Mesothelial cell of epicardium (in vitro differentiated cells): ENCODE data around the gene CLP1. TPM values are rescaled to one million over a fixed set of nuclear protein-coding genes. Genes with fewer than 3 reads are reported as not detected.
A peak's percentile ranks its signal among the peaks of the same experiment; 100 is the strongest.

ENCODE experiments used
- DNase-seq, 2 experiments: peaks; one replicate each; pipeline ENCODE4 v3.0.0; 2021; ENCODE audit warnings: low spot score in 2 of 2; ENCODE audit not compliant: unreplicated experiment in 2 of 2
- H3K27ac Mint-ChIP-seq: 2 replicates; pipeline ENCODE4 v1.8.0; 2021; ENCODE audit warnings: mixed read lengths
- H3K27me3 Mint-ChIP-seq: 2 replicates; pipeline ENCODE4 v1.8.0; 2021; ENCODE audit warnings: low read depth, mixed read lengths
- H3K36me3 Mint-ChIP-seq: 2 replicates; pipeline ENCODE4 v1.8.0; 2021; ENCODE audit warnings: mixed read lengths
- H3K4me1 Mint-ChIP-seq: 2 replicates; pipeline ENCODE4 v1.8.0; 2021; ENCODE audit warnings: mixed read lengths
- H3K4me3 Mint-ChIP-seq: 2 replicates; pipeline ENCODE4 v1.8.0; 2021; ENCODE audit warnings: mild to moderate bottlenecking, moderate library complexity, mixed read lengths
- H3K9me3 Mint-ChIP-seq: 2 replicates; pipeline ENCODE4 v1.8.0; 2021; ENCODE audit warnings: mixed read lengths
- CTCF ChIP-seq: fragments of 200-600 bp; sonication (generic); IDR thresholded peaks from one replicate; pipeline ENCODE4 v1.5.0; 2021; ENCODE audit warnings: antibody characterized with exemption; ENCODE audit not compliant: unreplicated experiment
- total RNA-seq: library from RNA; stranded (reverse); gene quantifications from 3 replicates; pipeline ENCODE4 v1.2.1, GENCODE V29; 2021

The CLP1 gene
- total RNA-seq, 1 donor from 2014 or later, result 19.5 TPM

GRCh38 chr11:57667736-57668433, 10.3 kb downstream of the CLP1 start, which contains the start of gene ZDHHC5:
Gene ZDHHC5 (plus strand): TSS chr11:57668114. CDS start chr11:57673091, 4,977 bp downstream.
- Mint-ChIP-seq H3K27ac (peak within 1 kb of the TSS; percentile 100), H3K9me3 (no peaks in the 10 kb centered on the region), H3K4me3 (peak within 1 kb of the TSS; percentile 91), H3K27me3 (no peaks in the 10 kb centered on the region), H3K4me1 (peaks cover 20% of the 10 kb centered on the region), H3K36me3 (peaks cover 8% of the 10 kb centered on the region)
- DNase-seq, result peak; percentile 97 to 98
- peak; percentile 65 for TF ChIP-seq CTCF

- TF ChIP-seq CTCF, result no peak
- Mint-ChIP-seq H3K36me3 (peaks cover 12% of the 10 kb centered on the region), H3K27ac (peak overlapping the region; percentile 100), H3K4me3 (peak overlapping the region; percentile 91), H3K9me3 (no peaks in the 10 kb centered on the region), H3K4me1 (peaks cover 20% of the 10 kb centered on the region), H3K27me3 (no peaks in the 10 kb centered on the region)
- DNase-seq, result peak in 1 of 2 experiments; percentile 68
Measured at GRCh38 chr11:57668434-57668782, 10.8 kb downstream of the CLP1 start.

- peak overlapping the region; percentile 17 for H3K27ac Mint-ChIP-seq
- H3K9me3 Mint-ChIP-seq, result no peaks in the 10 kb centered on the region
- TF ChIP-seq CTCF, result no peak
- DNase-seq, result no peak
- no peak overlapping the region for H3K4me3 Mint-ChIP-seq
- H3K4me1 Mint-ChIP-seq, result peaks cover 21% of the 10 kb centered on the region
- H3K36me3 Mint-ChIP-seq, result peaks cover 24% of the 10 kb centered on the region
- no peaks in the 10 kb centered on the region for H3K27me3 Mint-ChIP-seq
Measured at GRCh38 chr11:57674251-57674650, 16.7 kb downstream of the CLP1 start.

GRCh38 chr11:57675176-57675941, 17.8 kb downstream of the CLP1 start:
- H3K9me3 Mint-ChIP-seq, result no peaks in the 10 kb centered on the region
- peaks cover 15% of the 10 kb centered on the region for H3K4me1 Mint-ChIP-seq
- H3K27me3 Mint-ChIP-seq, result no peaks in the 10 kb centered on the region
- DNase-seq, result no peak
- H3K27ac Mint-ChIP-seq, result peak overlapping the region; percentile 87
- H3K36me3 Mint-ChIP-seq, result peaks cover 24% of the 10 kb centered on the region
- H3K4me3 Mint-ChIP-seq, result no peak overlapping the region
- TF ChIP-seq CTCF, result no peak

GRCh38 chr11:57679396-57679795, 21.8 kb downstream of the CLP1 start:
- H3K4me1 Mint-ChIP-seq, result peaks cover 12% of the 10 kb centered on the region
- H3K4me3 Mint-ChIP-seq, result no peak overlapping the region
- H3K27ac Mint-ChIP-seq, result no peak overlapping the region
- no peaks in the 10 kb centered on the region for H3K27me3 Mint-ChIP-seq
- no peak for DNase-seq
- peaks cover 25% of the 10 kb centered on the region for H3K36me3 Mint-ChIP-seq
- no peak for TF ChIP-seq CTCF
- no peaks in the 10 kb centered on the region for H3K9me3 Mint-ChIP-seq
